DMS79 (cell line): ENCODE measurements around the gene BPTF.
"Not testable (repeated sequence)": the region's sequence is repeated elsewhere in the genome, so short reads cannot be mapped to it uniquely, and the experiment has no call there.

Source experiments
- DNase-seq: peaks from one replicate; lab custom pipeline; 2025; lab: John Stamatoyannopoulos, UW

BPTF gene, protein sequence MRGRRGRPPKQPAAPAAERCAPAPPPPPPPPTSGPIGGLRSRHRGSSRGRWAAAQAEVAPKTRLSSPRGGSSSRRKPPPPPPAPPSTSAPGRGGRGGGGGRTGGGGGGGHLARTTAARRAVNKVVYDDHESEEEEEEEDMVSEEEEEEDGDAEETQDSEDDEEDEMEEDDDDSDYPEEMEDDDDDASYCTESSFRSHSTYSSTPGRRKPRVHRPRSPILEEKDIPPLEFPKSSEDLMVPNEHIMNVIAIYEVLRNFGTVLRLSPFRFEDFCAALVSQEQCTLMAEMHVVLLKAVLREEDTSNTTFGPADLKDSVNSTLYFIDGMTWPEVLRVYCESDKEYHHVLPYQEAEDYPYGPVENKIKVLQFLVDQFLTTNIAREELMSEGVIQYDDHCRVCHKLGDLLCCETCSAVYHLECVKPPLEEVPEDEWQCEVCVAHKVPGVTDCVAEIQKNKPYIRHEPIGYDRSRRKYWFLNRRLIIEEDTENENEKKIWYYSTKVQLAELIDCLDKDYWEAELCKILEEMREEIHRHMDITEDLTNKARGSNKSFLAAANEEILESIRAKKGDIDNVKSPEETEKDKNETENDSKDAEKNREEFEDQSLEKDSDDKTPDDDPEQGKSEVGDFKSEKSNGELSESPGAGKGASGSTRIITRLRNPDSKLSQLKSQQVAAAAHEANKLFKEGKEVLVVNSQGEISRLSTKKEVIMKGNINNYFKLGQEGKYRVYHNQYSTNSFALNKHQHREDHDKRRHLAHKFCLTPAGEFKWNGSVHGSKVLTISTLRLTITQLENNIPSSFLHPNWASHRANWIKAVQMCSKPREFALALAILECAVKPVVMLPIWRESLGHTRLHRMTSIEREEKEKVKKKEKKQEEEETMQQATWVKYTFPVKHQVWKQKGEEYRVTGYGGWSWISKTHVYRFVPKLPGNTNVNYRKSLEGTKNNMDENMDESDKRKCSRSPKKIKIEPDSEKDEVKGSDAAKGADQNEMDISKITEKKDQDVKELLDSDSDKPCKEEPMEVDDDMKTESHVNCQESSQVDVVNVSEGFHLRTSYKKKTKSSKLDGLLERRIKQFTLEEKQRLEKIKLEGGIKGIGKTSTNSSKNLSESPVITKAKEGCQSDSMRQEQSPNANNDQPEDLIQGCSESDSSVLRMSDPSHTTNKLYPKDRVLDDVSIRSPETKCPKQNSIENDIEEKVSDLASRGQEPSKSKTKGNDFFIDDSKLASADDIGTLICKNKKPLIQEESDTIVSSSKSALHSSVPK (N-terminal part only)

DNA sequence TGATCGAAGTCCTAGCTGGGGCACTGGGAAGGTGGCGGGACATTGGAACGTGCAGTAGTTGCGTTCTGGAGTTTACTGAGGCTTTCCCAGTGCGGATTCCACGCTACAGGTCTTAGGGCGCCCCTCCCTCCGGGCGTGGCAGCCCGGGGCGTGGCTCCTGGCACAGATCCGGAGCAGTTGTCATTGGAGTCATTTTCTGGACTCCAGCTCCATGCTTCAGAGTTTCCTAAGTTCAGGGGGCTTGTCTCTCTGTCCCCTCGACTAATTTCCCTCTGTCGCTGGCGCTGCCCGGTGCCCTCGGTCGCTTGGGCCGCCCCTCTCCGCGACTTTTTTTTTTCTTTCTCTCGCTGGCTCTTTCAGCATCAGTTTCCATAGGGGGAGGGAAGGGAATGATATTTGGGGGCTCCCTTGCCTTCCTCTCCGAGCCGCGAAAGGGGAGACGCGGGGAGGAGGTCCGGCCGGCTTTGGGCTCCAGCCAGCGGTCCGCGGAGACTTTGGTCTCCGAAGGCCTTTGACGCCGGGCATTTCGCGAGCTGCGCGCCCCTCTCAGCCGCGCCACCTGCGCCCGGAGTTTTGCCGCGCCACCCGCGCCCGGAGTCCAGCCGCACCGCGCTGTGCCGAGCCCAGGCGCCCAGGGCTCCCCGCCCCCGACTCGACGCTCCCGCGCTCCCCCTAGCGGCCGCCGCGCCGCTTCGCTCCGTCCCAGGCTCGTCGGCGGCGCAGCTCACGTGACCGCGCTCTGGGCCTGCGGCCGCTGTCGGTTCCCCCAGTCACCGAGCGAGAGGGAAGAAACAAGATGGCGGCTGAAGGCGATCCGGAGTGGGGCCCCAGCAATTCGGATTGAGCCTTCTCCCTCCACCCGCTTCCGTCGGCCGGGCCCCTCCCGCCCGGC lies at the start of gene BPTF:
TSS of gene BPTF (plus strand) at position 769 of the 892 bp plus-strand sequence. CDS start 222 bp downstream, outside the sequence.
- DNase-seq, result peak; percentile 41

DNA sequence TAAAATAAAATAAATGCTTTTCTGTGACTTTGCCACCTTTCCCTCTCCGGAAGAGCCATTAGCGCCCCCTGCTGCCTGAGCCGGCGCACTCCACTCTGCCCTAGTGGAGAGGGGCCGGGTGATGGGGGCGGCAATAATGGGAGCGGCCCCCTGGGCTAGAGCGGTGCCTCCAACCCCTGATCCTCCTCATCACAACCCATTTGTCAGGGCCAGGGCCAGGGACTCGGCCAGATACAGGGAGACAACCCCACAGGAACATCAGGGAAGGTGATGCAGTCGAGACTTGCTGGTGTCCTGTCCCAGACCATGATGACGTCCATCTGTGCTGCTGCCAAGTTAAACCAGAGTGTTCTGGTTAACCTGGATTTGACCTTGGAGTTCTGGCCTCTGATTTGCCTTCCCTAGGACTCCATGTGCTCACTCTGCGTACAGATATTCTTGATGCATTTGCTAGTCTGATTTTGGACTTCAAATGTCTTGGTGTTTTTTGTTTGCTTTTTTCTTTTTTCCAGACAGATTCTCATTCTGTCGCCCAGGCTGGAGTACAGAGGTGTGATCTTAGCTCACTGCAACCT lies 46.1 kb upstream of the BPTF start:
- DNase-seq, result no peak

DNA sequence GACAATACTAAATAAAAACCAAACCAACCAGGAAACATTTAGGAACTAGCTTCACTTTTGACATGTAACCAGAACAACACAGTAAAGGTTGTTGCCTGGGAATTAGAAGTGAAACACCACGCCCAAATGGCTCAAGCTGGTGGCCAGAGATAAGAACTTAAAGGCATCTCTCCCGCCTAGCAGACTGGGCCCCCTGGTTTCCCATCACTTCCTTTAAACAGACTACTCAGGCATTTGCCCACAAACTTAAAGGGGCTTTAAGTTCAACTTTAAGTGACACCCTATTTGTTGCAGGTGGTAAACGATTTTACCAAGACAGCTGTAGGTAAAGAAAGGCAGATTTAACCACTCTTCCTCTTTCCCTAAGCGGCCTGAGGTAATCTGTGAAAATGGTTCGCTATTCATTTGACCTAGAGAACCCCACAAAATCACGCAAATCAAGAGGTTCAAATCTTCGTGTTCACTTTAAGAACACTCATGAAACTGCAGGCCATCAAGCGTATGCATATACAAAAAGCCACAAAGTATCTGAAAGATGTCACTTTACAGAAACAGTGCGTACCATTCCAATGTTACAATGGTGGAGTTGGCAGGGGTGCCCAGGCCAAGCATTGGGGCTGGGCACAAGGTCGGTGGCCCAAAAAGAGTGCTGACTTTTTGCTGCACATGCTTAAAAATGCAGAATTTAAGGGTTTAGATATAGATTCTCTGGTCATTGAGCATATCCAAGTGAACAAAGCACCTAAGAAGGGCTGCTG lies 40.8 kb upstream of the BPTF start:
- no peak for DNase-seq

DNA sequence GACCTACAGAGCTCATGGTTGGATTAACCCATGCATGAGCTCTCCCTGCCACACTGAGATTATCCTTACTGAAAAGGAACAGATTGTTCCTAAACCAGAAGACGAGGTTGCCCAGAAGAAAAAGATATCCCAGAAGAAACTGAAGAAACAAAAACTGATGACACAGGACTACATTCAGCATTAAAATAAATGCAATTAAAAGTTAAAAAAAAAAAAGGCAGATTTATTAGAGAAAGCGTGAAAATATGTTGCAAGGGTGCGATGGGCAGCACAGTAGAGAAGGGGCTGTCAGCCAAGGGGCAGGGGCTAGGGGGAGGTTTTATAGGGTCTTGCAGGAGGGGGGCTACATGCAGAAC lies 40.2 kb upstream of the BPTF start:
- DNase-seq, result no peak

DNA sequence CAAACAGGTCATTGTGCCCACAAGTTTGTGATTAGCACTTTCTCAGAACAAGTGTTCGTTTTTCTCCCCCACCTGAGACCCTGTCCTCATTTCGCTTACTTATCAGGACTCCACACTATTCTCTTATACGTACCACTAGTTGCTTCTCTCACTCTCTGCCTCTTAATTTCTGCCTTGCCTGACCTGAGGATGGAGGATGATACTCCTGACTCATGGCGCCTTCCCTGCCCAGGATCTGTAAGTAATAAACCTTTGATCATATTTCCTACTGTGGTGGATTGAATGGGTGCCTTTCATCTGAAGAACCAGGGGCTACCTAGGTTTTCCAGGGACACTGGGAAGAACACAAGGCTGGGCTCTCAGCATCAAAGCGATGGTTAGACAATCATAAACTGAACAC lies 39.8 kb upstream of the BPTF start:
- DNase-seq, result no peak

DNA sequence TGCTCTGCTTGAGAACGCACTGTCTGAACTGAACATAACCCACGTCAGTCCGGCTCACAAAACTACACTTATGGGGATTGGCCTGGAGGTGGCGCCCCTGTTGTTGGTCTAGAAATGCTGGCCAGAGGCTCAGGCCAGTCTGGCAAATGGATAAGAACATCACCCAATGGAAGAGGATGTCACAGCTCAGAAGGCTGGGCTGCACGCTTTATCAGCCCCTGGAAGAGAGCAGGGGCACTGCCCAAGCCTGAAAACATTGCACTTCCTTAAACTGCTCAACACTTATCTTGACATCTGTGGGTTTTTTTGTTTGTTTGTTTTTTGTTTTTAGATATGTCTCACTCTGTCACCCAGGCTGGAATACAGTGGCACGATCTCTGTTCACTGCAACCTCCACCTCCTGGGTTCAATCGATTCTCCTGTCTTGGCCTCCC lies 24.8 kb upstream of the BPTF start:
- DNase-seq, result no peak

DNA sequence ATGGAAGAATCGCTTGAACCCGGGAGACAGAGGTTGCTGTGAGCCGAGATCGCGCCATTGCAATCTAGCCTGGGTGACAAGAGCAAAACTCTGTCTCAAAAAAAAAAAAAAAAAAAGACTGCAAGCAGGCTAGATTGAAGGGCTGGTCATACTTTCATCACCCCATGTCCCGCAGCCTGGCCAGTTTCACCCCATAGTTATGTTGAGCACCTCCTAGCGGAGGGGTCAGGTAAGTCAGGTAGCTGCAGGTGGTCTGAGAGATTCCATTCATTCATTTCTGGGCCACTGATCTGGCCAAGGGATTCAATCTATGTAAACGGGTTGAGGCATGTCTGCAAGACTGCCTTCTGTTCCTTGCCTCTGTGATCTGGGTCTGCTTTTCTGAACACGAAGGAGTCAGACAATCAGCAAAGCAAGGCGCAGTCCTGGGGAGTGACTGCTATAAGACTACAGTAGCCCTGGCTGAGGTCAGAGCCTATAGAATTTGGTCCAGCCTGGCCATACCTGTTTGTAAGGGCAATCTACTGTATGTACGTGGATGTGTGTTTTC lies 23.6 kb upstream of the BPTF start:
- no peak for DNase-seq

DNA sequence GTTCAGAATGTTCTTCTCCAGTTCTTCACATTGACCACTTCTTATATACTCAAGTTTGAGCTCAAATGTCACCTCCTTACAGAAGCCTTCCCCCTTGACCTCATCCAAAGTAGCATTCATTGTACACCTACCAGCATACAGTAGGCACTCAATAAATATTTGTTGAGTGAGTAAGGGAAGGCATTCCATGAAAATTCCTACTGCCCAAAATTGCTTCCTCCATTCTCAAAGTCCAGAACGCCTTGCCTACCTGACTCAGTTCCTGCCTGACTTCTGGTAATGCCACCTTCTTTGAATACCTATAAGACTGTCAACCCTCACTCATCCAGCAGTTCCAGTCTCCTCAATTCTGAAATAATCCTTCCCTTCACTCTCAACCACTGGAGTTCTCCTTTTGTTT lies 14.8 kb upstream of the BPTF start:
- DNase-seq, result no peak

DNA sequence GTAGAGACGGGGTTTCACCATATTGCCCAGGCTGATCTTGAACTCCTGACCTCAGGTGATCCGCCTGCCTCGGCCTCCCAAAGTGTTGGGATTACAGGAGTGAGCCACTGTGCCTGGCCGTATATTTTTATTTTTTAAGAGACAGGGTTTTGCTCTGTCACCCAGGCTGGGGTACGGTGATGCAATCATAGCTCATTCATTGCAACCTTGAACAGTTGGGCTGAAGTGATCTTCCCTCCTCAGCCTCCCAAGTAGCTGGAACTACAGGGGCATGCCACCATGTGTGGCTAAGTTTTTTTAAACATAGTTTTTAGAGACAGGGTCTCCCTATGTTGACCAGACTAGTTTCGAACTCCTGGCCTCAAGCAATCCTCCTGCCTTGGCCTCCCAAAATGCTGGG lies 12.9 kb upstream of the BPTF start:
- not testable (repeated sequence) for DNase-seq

DNA sequence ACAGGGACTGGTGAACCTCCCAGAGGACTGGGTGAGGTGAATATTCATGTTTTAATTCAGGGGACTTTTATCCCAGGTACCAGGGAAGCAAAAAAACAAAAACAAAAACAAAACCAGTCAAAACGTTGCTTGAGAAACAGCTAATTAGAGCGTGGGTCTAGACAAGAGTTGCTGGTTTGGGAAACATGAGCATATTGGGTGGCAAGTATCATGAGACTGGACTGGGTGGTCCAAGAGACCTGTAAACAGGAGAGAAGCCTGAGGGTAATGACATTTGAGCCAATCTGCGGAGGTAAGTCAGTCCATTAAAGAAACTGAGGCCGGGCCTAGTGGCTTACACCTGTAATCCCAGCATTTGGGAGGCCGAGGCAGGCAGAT lies 11.5 kb upstream of the BPTF start:
- DNase-seq, result no peak

DNA sequence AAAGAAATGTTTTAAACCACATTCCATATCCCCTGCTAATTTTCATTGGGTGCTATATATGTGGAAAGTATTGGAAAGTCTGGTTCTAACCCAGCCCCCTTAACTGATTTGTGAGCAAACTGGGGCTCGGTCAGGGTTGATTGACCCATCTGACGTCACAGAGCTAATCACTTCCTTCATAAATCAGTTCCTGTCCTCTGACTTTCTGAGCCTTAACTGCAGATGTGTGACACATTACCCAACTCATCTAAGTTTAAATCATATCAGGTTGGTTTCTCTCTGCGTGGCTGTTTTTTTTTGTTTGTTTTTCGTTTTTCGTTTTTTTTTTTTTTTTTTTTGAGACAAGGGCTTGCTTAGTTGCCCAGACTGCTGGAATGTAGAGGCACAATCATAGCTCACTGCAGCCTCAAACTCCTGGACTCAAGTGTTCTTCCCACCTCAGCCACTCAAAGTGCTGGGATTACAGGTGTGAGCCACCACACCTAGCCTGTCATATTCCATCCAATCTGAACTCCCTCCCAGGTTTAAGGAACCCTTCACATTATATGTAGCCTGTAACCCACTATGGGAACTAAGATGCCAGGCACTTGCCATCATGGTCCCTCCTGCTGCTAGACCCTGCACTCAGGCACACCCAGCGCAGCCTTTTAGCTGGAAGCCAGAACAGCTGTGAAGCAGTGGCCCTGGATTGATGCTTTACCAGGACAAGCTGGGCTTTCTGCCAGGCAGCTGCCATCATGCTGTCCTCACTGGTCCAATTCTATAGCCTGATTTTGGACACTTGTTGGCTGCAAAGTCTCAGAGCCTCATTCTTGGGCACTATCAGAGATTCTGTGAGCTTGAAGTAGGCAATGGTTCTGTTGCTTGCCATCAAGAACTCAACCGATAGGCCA lies 6.9 kb upstream of the BPTF start:
- no peak for DNase-seq

DNA sequence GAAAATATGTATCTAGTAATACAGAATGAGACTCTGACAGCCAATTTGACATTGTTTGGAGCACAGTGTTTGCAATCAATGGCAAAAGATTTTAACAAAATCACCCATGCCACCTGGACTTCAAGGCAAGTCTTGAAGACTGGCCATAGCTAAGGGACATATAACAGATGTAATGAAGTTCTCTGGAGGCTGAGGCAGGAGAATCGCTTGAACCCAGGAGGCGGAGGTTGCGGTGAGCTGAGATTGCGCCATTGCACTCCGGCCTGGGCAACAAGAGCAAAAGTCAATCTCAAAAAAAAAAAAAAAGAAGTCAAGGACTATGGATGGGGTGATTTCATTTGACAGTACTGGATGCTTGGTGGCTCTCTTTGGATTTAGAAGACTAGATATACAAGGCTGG lies 5.6 kb upstream of the BPTF start:
- no peak for DNase-seq

DNA sequence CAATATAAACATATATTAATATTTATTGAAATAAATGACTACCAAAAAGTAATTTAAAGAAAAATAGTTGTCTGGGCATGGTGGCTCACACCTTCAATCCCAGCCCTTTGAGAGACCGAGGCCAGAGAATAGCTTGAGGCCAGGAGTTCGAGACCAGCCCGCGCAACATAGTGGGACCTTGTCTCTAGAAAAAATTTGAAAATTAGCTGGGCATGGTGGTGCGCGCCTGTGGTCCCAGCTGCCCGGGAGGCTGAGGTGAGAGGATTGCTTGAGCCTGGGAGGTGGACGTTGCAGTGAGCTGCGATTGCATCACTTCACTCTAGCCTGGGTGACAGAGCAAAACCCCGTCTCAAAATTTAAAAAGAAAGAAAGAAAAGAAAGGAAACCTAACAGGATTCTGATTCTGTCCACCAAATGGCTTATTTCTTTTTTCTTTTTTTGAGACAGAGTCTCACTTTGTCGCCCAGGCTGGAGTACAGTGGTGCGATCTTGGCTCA lies 3.4 kb upstream of the BPTF start:
- no peak for DNase-seq

DNA sequence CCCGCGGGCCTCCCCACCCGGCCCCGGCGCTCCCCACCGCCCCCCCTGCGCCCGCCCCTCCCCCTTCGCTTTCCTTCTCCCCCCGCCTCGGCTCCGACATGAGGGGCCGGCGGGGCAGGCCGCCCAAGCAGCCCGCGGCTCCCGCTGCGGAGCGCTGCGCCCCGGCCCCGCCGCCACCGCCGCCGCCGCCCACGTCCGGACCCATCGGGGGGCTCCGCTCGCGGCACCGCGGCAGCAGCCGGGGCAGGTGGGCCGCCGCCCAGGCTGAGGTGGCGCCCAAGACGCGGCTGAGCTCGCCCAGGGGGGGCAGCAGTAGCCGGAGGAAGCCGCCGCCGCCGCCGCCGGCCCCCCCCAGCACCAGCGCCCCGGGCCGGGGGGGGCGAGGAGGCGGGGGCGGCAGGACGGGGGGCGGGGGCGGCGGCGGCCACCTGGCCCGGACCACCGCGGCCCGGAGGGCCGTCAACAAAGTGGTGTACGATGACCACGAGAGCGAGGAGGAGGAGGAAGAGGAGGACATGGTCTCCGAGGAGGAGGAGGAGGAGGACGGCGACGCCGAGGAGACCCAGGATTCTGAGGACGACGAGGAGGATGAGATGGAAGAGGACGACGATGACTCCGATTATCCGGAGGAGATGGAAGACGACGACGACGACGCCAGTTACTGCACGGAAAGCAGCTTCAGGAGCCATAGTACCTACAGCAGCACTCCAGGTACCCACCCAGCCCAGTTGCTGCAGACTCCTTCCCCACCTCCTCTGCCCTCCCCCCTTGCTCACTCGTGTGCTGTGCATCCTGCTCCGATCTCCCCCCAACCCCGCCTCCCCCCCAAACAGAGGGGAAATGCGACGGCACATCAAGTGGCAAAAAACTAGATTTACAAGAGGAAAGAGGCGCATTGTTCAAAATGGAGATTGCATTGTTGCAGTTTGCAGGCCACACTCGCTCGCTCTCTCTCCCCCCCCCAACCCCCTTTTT lies 611 bp downstream of the BPTF start:
- DNase-seq, result not testable (repeated sequence)

DNA sequence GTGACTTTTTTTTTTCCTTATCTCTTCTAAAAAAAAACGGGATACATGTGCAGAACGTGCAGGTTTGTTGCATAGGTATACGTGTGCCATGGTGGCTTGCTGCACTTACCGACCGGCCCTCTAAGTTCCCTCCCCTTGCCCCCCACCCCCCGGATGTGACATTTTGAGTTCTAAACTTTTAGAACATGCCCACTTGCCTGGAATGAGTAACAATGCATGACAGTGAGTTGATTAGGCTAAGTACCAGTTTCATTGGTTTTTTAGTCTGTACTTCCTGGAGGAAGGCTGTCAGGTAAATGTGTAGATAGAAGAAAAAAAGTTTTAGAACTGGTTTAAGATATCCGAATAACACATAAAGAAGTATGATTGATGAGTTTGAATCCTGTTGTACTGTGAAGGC lies 4.0 kb downstream of the BPTF start:
- no peak for DNase-seq

DNA sequence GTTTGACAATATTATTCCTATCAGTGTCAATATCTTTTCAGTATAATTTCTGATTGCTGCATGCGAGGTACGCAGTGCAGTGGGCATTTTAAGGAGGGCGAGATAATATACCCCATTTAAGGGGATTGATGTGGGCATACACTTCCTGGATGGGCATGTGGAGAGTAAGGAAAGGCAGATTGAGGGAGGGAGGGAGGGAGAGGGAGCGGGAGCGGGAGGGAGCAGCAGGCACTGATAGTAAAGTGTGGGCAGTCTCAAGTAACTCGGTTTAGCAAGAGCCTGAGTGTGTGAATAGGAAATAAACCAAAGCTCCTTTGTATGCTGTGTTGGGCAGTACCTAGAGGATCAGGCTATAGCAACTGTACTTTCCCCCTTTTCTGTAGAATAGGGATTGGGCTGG lies 5.1 kb downstream of the BPTF start:
- DNase-seq, result no peak

DNA sequence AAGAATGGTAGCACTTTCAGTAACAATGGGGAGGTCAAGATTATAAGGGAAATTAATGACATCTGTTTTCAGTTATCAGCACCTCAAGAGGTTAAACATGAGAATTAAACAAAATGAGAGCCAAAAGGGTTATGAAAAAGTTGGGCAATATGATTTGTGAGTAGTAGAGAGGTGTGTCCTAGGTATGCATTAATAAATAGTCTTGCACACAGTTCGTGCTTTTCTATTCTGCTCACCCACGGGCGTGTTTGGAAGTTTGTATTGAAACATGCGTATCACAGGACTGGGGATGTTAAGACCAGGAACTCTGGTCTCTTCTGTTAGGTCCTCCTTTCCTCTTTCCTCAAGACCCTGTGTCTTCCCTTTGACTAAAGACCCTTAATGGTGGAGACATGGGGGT lies 6.0 kb downstream of the BPTF start:
- no peak for DNase-seq

DNA sequence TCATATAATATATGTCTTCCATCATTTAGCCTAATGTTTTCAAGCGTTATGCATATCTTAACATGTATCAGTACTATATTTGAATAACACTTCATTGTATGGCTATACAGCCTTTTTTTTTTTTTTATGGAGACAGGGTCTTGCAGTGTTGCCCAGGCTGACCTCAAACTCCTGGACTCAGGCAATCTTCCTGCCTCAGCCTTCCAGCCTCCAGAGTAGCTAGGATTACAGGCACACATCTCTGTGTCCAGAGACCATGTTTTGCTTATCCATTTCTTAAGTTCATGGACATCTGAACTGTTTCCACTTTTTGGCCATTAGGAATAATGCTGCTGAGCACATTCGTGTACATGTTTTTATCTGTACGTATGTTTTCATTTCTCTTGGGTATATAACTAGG lies 7.8 kb downstream of the BPTF start:
- DNase-seq, result no peak
